Vagina (tissue), 2 donors: ENCODE results near the gene PGLYRP3. TPM values are rescaled to one million over a fixed set of nuclear protein-coding genes. Genes with fewer than 3 reads are reported as not detected.

ENCODE experiments used
- DNase-seq, 2 donors: peaks; one replicate each; pipeline ENCODE4 v3.0.0-alpha.2; 2017; ENCODE audit errors: extremely low spot score in 2 of 2
- H3K27ac ChIP-seq: fragments of 200-600 bp; sonication (generic); one replicate; pipeline ENCODE4 v1.5.1; 2019
- H3K27me3 ChIP-seq: fragments of 200-600 bp; sonication (generic); one replicate; pipeline ENCODE4 v1.5.1; 2019
- H3K36me3 ChIP-seq, 2 donors: fragments of 200-600 bp; sonication (generic); one replicate each; pipeline ENCODE4 v1.5.1; 2017 to 2019
- H3K4me1 ChIP-seq: fragments of 200-600 bp; sonication (generic); one replicate; pipeline ENCODE4 v1.5.1; 2019
- H3K4me3 ChIP-seq, 2 donors: fragments of 200-600 bp; sonication (generic); 1 replicate in 1 of 2; 2 replicates in 1 of 2; pipeline ENCODE4 v1.5.1; 2016 to 2019
- H3K9me3 ChIP-seq: fragments of 200-600 bp; sonication (generic); one replicate; pipeline ENCODE4 v1.5.1; 2019
- CTCF ChIP-seq, 3 experiments: fragments of 450-650 bp in 2 of 3; fragments of 200-600 bp in 1 of 3; sonication (generic) in 1 of 3; IDR thresholded peaks; one replicate each; pipeline ENCODE4 v1.5.1; 2017 to 2019; ENCODE audit warnings: antibody characterized with exemption in 3 of 3, mild to moderate bottlenecking in 2 of 3, moderate library complexity in 2 of 3
- POLR2A ChIP-seq, 2 donors: fragments of 450-650 bp; IDR thresholded peaks; one replicate each; pipeline ENCODE4 v1.6.1; 2017; ENCODE audit warnings: antibody characterized with exemption in 2 of 2, mild to moderate bottlenecking in 2 of 2, moderate library complexity in 2 of 2
- POLR2AphosphoS5 ChIP-seq, 2 donors: sonication (generic); formaldehyde crosslinking; IDR thresholded peaks; one replicate each; pipeline ENCODE4 v1.9.0; 2017; ENCODE audit warnings: antibody characterized with exemption in 2 of 2, mild to moderate bottlenecking in 2 of 2, low read depth in 1 of 2; ENCODE audit not compliant: insufficient read depth in 1 of 2
- intact Hi-C: fragments of 100-400 bp; cut with DNase I; formaldehyde crosslinking; loops from one replicate; pipeline ENCODE4 v1.15.1; 2023
- total RNA-seq: library from RNA; depleted of rRNA; stranded (reverse); fragments of >200 nt; gene quantifications from one replicate; pipeline ENCODE4 v1.2.3, GENCODE V29; 2016

Gene PGLYRP3
- total RNA-seq, 1 donor from 2014 or later, result 28.7 TPM

- Histone ChIP-seq H3K36me3 (no peaks in the 10 kb centered on the region), H3K27ac (no peak overlapping the region), H3K4me3 (no peak overlapping the region), H3K4me1 (no peaks in the 10 kb centered on the region), H3K27me3 (no peaks in the 10 kb centered on the region), H3K9me3 (no peaks in the 10 kb centered on the region)
- DNase-seq, result peak in 1 of 2 donors; percentile 64
- TF ChIP-seq POLR2AphosphoS5 (IDR thresholded peaks at IDR 0.05; ENCODE audit: insufficient read depth in 1 of 2, low read depth in 1 of 2) (no peak), CTCF (IDR thresholded peaks at IDR 0.05) (no peak), POLR2A (IDR thresholded peaks at IDR 0.05) (no peak)
- intact Hi-C loops, result no loop called here
Observed at GRCh38 chr1:153305682-153306081, 7.1 kb downstream of the PGLYRP3 start.

- Histone ChIP-seq H3K9me3 (no peaks in the 10 kb centered on the region), H3K4me3 (no peak overlapping the region), H3K4me1 (no peaks in the 10 kb centered on the region), H3K27ac (no peak overlapping the region), H3K27me3 (no peaks in the 10 kb centered on the region), H3K36me3 (no peaks in the 10 kb centered on the region)
- TF ChIP-seq POLR2AphosphoS5 (IDR thresholded peaks at IDR 0.05; ENCODE audit: insufficient read depth in 1 of 2, low read depth in 1 of 2) (no peak), POLR2A (IDR thresholded peaks at IDR 0.05) (no peak), CTCF (IDR thresholded peaks at IDR 0.05) (no peak)
- intact Hi-C loops, result no loop called here
- peak in 1 of 2 donors; percentile 65 for DNase-seq
Observed at GRCh38 chr1:153302308-153302707, 10.4 kb downstream of the PGLYRP3 start.

GRCh38 chr1:153293851-153294250, 18.9 kb downstream of the PGLYRP3 start:
- H3K27me3 ChIP-seq, result no peaks in the 10 kb centered on the region
- no peak overlapping the region for H3K4me3 ChIP-seq
- TF ChIP-seq POLR2AphosphoS5 (IDR thresholded peaks at IDR 0.05; ENCODE audit: insufficient read depth in 1 of 2, low read depth in 1 of 2), result no peak
- TF ChIP-seq CTCF (IDR thresholded peaks at IDR 0.05), result no peak
- no peak for TF ChIP-seq POLR2A (IDR thresholded peaks at IDR 0.05)
- intact Hi-C loops, result no loop called here
- H3K9me3 ChIP-seq, result no peaks in the 10 kb centered on the region
- H3K4me1 ChIP-seq, result peaks cover 5% of the 10 kb centered on the region
- H3K36me3 ChIP-seq, result no peaks in the 10 kb centered on the region
- peak in 1 of 2 donors; percentile 77 for DNase-seq
- peak overlapping the region; percentile 14 for H3K27ac ChIP-seq

DNA sequence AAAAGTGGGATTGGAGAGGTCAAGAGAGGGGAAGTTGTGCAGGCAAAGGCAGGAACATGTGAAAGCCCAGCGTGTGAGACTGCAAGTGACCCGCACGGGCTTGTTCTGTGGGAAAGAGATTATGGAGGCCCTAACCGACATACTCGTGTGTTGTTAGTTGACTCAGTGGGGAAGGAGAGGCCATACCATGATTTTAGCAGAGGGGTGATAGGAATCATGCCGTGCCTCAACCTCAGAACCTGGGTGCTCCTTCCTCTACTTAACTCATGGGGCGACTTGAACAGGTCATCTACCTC, 19.3 kb downstream of the PGLYRP3 start:
- intact Hi-C loops, result no loop called here
- DNase-seq, result no peak
- no peaks in the 10 kb centered on the region for H3K36me3 ChIP-seq
- no peaks in the 10 kb centered on the region for H3K9me3 ChIP-seq
- H3K27ac ChIP-seq, result peak overlapping the region; percentile 14
- no peak overlapping the region for H3K4me3 ChIP-seq
- no peaks in the 10 kb centered on the region for H3K27me3 ChIP-seq
- peaks cover 5% of the 10 kb centered on the region for H3K4me1 ChIP-seq
- TF ChIP-seq CTCF (IDR thresholded peaks at IDR 0.05), result no peak
- TF ChIP-seq POLR2A (IDR thresholded peaks at IDR 0.05), result no peak
- TF ChIP-seq POLR2AphosphoS5 (IDR thresholded peaks at IDR 0.05; ENCODE audit: insufficient read depth in 1 of 2, low read depth in 1 of 2), result no peak

- TF ChIP-seq POLR2AphosphoS5 (IDR thresholded peaks at IDR 0.05; ENCODE audit: insufficient read depth in 1 of 2, low read depth in 1 of 2) (peak in 1 of 2 donors; percentile 20), POLR2A (IDR thresholded peaks at IDR 0.05) (no peak)
- H3K4me1 ChIP-seq, result peaks cover 5% of the 10 kb centered on the region
- no peak for DNase-seq
- H3K36me3 ChIP-seq, result no peaks in the 10 kb centered on the region
- H3K4me3 ChIP-seq, result no peak overlapping the region
- no peaks in the 10 kb centered on the region for H3K9me3 ChIP-seq
- H3K27me3 ChIP-seq, result no peaks in the 10 kb centered on the region
- intact Hi-C loops, result no loop called here
- peak overlapping the region; percentile 14 for H3K27ac ChIP-seq
Observed at GRCh38 chr1:153292740-153293479, 19.8 kb downstream of the PGLYRP3 start.
